ENCODE measurements around the gene PGS1.

Gene PGS1

DNA sequence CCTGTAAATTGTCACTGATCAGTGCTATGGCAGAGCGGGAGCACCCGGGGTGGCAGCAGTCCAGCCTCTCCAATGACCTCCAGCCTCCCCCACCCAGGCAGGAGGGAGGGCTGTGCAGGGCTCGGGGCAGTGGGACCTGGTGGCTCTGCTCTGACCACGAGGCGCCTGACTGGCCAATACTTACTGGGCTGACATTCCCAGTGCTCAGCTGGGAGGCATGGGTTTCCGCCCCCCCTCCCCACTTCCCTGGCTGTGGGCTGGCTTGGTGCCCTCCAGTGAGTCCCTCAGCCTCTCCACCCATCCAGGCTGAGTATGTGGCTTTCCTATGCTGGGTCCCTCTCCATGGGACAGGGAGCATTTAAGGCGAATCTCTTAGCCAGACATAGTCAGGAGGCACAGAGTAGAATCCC is 21.3 kb upstream of the PGS1 start:
- peak overlapping the region; percentile 98 for H3K56ac ChIP-seq (ENCODE audit: low read length)
- no peak overlapping the region for H3K4ac ChIP-seq (ENCODE audit: low read depth, low read length)
- H3K36me3 ChIP-seq (ENCODE audit: control insufficient read depth, insufficient read depth, low read length): peaks cover 11% of the 10 kb centered on the region
- H3K9ac ChIP-seq (ENCODE audit: low read length): peak overlapping the region; percentile 96
- H3K79me1 ChIP-seq (ENCODE audit: low read length): peaks cover 9% of the 10 kb centered on the region
- no peak overlapping the region for H4K8ac ChIP-seq (ENCODE audit: low read depth, low read length)
- H3K27ac ChIP-seq (ENCODE audit: low read depth, low read length): no peak overlapping the region
- H4K5ac ChIP-seq (ENCODE audit: low read length): no peak overlapping the region
- H3K27me3 ChIP-seq (ENCODE audit: insufficient read depth, low read length, poor library complexity): no peaks in the 10 kb centered on the region
- H3K79me2 ChIP-seq (ENCODE audit: control insufficient read depth, insufficient read depth, low read length): peaks cover 37% of the 10 kb centered on the region
- H3K4me1 ChIP-seq (ENCODE audit: control insufficient read depth, low read depth, low read length): peaks cover 26% of the 10 kb centered on the region
- no peak overlapping the region for H2AK5ac ChIP-seq (ENCODE audit: low read length)
- peak overlapping the region; percentile 90 for H3K4me2 ChIP-seq (ENCODE audit: low read length)
- no peak overlapping the region for H2BK120ac ChIP-seq (ENCODE audit: low read depth, low read length)
- no peak overlapping the region for H2BK15ac ChIP-seq (replicated peaks; ENCODE audit: low read depth)
- H2BK5ac ChIP-seq (ENCODE audit: low read length): no peak overlapping the region
- WGBS (ENCODE audit: extremely low coverage, insufficient coverage, low lambda C conversion rate): no CpG with 5 or more reads among the region's 7 CpGs
- peak overlapping the region; percentile 5 for H3K4me3 ChIP-seq (ENCODE audit: low read length)
- no peak overlapping the region for H3K18ac ChIP-seq (ENCODE audit: low read length)
- no peak overlapping the region for H3K23ac ChIP-seq (ENCODE audit: low read length)
- no peak for DNase-seq

DNA sequence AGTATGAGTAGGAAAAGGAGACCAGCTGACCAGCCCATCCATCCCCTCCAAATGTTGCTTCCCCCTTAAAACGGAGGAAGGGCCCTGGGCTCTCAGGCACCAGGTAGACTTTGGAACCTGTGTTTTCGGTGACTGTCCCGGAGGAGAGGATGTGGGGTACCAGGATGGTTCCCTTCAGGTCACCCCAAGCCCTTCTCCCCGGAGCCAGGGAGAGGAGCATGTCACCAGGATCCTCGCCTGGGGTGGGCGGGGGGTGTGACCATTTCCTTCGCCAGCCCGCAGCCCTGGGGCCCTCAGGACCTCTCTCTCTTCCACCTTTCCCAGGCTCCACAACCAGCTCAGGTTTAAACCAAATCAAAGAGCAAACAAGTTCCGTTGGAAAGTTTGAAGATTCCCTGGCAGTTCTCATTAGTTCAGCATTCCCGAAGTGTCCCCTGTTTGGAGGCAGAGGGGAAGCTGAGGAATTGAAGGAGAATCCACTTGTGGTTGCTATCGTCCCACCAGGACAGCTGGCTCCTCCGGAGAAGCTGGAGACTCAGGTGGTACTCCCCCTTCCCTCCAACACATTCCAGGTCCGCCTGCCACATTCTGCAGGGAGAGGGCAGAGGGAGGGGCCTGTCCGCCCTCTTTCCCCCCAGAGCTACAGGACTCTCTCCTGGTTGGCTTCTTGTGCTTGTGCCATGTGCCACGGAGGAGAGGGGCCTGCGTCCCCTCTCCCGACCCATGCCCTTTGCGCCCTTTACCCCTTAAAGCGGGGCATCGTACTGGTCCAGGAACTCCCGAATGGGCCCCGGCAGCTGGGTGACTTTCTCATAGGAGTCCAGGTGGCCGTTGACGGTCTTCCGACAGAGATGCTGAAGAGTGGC is 20.5 kb upstream of the PGS1 start:
- peak; percentile 72 for DNase-seq
- WGBS (ENCODE audit: extremely low coverage, insufficient coverage, low lambda C conversion rate): no CpG with 5 or more reads among the region's 25 CpGs
- H3K4me3 ChIP-seq (ENCODE audit: low read length): peak overlapping the region; percentile 85

DNA sequence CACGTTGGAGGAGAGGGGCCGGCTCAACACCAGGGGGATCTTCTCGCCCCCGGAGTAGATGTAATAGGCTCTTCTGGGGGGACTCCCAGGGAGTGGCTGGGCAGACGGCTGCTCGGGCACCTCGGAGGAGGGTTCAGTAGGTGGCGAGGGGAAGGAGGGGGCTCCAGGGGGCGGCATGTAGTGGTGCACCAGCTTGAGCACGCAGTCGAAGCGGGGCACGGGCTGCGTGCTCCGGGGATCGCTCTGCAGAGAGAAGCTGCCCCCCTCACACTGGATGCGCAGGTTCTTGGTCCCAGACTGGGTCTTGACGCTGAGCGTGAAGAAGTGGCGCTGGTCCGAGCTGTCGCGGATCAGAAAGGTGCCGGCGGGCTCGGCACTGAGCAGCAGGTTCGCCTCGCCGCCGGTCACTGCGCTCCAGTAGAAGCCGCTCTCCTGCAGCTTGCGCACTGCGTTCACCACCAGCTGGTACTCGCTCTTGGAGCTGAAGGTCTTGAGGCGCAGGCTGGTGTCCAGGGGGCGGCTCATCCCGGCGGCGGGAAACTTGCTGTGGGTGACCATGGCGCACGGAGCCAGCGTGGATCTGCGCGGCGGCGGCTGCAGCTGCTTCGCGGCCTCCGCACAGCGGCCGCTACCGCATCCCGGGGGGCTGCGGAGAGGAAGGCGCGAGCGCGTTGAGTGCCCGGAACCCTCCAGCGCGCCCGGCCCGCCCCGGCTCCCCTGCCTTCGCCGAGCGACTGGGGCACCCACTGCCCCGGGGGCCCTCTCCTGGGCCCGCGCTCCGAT is 19.7 kb upstream of the PGS1 start:
- no CpG with 5 or more reads among the region's 72 CpGs for WGBS (ENCODE audit: extremely low coverage, insufficient coverage, low lambda C conversion rate)
- peaks cover 21% of the 10 kb centered on the region for H3K4me1 ChIP-seq (ENCODE audit: control insufficient read depth, low read depth, low read length)
- peak overlapping the region; percentile 96 for H3K9ac ChIP-seq (ENCODE audit: low read length)
- H3K56ac ChIP-seq (ENCODE audit: low read length): peak overlapping the region; percentile 98
- peak overlapping the region; percentile 85 for H3K4me3 ChIP-seq (ENCODE audit: low read length)
- peaks cover 9% of the 10 kb centered on the region for H3K79me1 ChIP-seq (ENCODE audit: low read length)
- peak overlapping the region; percentile 92 for H3K27ac ChIP-seq (ENCODE audit: low read depth, low read length)
- peak overlapping the region; percentile 57 for H3K4ac ChIP-seq (ENCODE audit: low read depth, low read length)
- H3K36me3 ChIP-seq (ENCODE audit: control insufficient read depth, insufficient read depth, low read length): peaks cover 11% of the 10 kb centered on the region
- H2BK15ac ChIP-seq (replicated peaks; ENCODE audit: low read depth): no peak overlapping the region
- H2BK120ac ChIP-seq (ENCODE audit: low read depth, low read length): no peak overlapping the region
- peak overlapping the region; percentile 72 for H3K23ac ChIP-seq (ENCODE audit: low read length)
- H2BK5ac ChIP-seq (ENCODE audit: low read length): peak overlapping the region; percentile 23
- H3K18ac ChIP-seq (ENCODE audit: low read length): peak overlapping the region; percentile 98
- H4K5ac ChIP-seq (ENCODE audit: low read length): no peak overlapping the region
- peaks cover 37% of the 10 kb centered on the region for H3K79me2 ChIP-seq (ENCODE audit: control insufficient read depth, insufficient read depth, low read length)
- H3K27me3 ChIP-seq (ENCODE audit: insufficient read depth, low read length, poor library complexity): no peaks in the 10 kb centered on the region
- no peak overlapping the region for H4K8ac ChIP-seq (ENCODE audit: low read depth, low read length)
- peak overlapping the region; percentile 90 for H3K4me2 ChIP-seq (ENCODE audit: low read length)
- DNase-seq: no peak
- no peak overlapping the region for H2AK5ac ChIP-seq (ENCODE audit: low read length)

More for the DNA sequence above, 20.5 kb upstream of the PGS1 start:
- Histone ChIP-seq H2AK5ac (ENCODE audit: low read length) (no peak overlapping the region), H3K4me1 (ENCODE audit: control insufficient read depth, low read depth, low read length) (peaks cover 24% of the 10 kb centered on the region), H2BK15ac (replicated peaks; ENCODE audit: low read depth) (no peak overlapping the region), H3K18ac (ENCODE audit: low read length) (no peak overlapping the region), H3K4me2 (ENCODE audit: low read length) (peak overlapping the region; percentile 90), H3K36me3 (ENCODE audit: control insufficient read depth, insufficient read depth, low read length) (peaks cover 11% of the 10 kb centered on the region), H3K23ac (ENCODE audit: low read length) (no peak overlapping the region), H2BK120ac (ENCODE audit: low read depth, low read length) (no peak overlapping the region), H3K9ac (ENCODE audit: low read length) (peak overlapping the region; percentile 96), H3K27me3 (ENCODE audit: insufficient read depth, low read length, poor library complexity) (no peaks in the 10 kb centered on the region), H3K56ac (ENCODE audit: low read length) (peak overlapping the region; percentile 98), H3K79me2 (ENCODE audit: control insufficient read depth, insufficient read depth, low read length) (peaks cover 37% of the 10 kb centered on the region), H3K27ac (ENCODE audit: low read depth, low read length) (peak overlapping the region; percentile 4), H2BK5ac (ENCODE audit: low read length) (no peak overlapping the region), H4K8ac (ENCODE audit: low read depth, low read length) (no peak overlapping the region), H4K5ac (ENCODE audit: low read length) (no peak overlapping the region), H3K4ac (ENCODE audit: low read depth, low read length) (no peak overlapping the region), H3K79me1 (ENCODE audit: low read length) (peaks cover 9% of the 10 kb centered on the region)

DNA sequence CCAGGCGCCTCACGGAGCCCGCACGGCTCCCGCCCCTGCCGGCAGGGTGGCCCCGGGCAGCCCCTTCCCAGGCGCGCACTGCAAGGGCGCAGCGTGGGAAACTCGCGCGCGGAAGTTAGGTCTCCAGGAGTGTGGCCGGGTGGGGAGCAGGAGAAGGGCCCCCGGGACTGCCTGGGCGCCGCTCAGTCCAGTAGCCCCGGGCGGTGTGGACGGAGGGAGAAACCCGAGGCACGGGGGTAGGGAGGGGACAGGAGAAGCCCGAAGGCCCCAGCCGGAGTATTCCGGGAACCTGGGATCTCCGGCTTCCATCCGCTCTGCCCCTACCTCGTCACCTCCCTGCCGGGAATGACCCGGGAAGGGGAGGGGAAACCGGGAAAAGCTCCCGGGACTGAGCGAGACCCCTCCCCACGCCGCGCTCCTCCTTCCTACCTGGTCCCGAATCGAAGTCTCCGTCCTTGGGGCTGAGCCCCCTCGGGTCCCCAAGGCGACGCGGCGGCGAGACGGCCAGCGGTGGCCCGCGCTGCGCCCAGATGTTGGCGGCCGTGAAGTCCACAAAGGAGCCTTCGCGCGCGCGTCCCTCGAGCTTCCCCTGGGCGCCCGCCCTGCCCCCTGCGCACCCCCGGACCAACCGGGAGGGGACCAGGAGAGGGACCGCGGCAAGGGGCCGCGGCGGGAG is 19.0 kb upstream of the PGS1 start:
- peak overlapping the region; percentile 98 for H3K18ac ChIP-seq (ENCODE audit: low read length)
- no peak overlapping the region for H4K8ac ChIP-seq (ENCODE audit: low read depth, low read length)
- no CpG with 5 or more reads among the region's 70 CpGs for whole genome bisulfite sequencing (ENCODE audit: extremely low coverage, insufficient coverage, low lambda C conversion rate)
- no peaks in the 10 kb centered on the region for H3K27me3 ChIP-seq (ENCODE audit: insufficient read depth, low read length, poor library complexity)
- peaks cover 11% of the 10 kb centered on the region for H3K36me3 ChIP-seq (ENCODE audit: control insufficient read depth, insufficient read depth, low read length)
- peak overlapping the region; percentile 96 for H3K9ac ChIP-seq (ENCODE audit: low read length)
- no peak overlapping the region for H4K5ac ChIP-seq (ENCODE audit: low read length)
- peaks cover 37% of the 10 kb centered on the region for H3K79me2 ChIP-seq (ENCODE audit: control insufficient read depth, insufficient read depth, low read length)
- H3K4me1 ChIP-seq (ENCODE audit: control insufficient read depth, low read depth, low read length): peaks cover 20% of the 10 kb centered on the region
- DNase-seq: peak; percentile 61
- H3K23ac ChIP-seq (ENCODE audit: low read length): peak overlapping the region; percentile 72
- no peak overlapping the region for H2BK15ac ChIP-seq (replicated peaks; ENCODE audit: low read depth)
- H2BK5ac ChIP-seq (ENCODE audit: low read length): peak overlapping the region; percentile 47
- peak overlapping the region; percentile 8 for H3K4me2 ChIP-seq (ENCODE audit: low read length)
- peak overlapping the region; percentile 85 for H3K4me3 ChIP-seq (ENCODE audit: low read length)
- peak overlapping the region; percentile 98 for H3K56ac ChIP-seq (ENCODE audit: low read length)
- H3K79me1 ChIP-seq (ENCODE audit: low read length): peaks cover 9% of the 10 kb centered on the region
- peak overlapping the region; percentile 57 for H3K4ac ChIP-seq (ENCODE audit: low read depth, low read length)
- no peak overlapping the region for H2AK5ac ChIP-seq (ENCODE audit: low read length)
- H2BK120ac ChIP-seq (ENCODE audit: low read depth, low read length): peak overlapping the region; percentile 40
- peak overlapping the region; percentile 92 for H3K27ac ChIP-seq (ENCODE audit: low read depth, low read length)

DNA sequence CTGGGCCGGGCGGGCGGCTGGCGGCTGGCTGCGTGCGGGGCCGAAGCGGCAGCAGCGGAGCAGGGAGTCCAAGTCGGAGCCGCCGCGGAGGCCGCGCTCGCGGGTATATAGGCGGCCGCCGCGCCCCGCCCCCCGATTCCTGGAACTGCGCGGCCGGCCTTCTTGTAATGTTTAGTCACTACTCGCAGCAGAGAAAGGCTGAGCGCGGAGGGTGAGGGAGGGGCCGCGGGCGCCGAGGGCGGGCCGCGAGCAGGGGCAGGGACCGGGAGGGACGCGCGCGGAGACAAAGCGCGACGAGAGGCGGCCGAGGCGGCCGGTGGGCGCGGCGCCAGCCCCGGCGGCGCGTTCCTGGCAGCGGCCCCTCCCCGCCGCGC is 18.5 kb upstream of the PGS1 start, which contains the start of gene SOCS3:
TSS of gene SOCS3 (minus strand) at position 81 of the 374 bp plus-strand sequence. CDS start 982 bp downstream, outside the sequence.
- Histone ChIP-seq H2BK120ac (ENCODE audit: low read depth, low read length) (peak within 1 kb of the TSS; percentile 85), H3K4ac (ENCODE audit: low read depth, low read length) (peak within 1 kb of the TSS; percentile 92), H4K5ac (ENCODE audit: low read length) (no peak within 1 kb of the TSS), H3K79me1 (ENCODE audit: low read length) (peaks cover 9% of the 10 kb centered on the region), H3K23ac (ENCODE audit: low read length) (peak within 1 kb of the TSS; percentile 72), H2BK15ac (replicated peaks; ENCODE audit: low read depth) (peak within 1 kb of the TSS; percentile 89), H3K18ac (ENCODE audit: low read length) (peak within 1 kb of the TSS; percentile 98), H3K4me3 (ENCODE audit: low read length) (peak within 1 kb of the TSS; percentile 85), H3K27ac (ENCODE audit: low read depth, low read length) (peak within 1 kb of the TSS; percentile 99), H3K9ac (ENCODE audit: low read length) (peak within 1 kb of the TSS; percentile 96), H3K27me3 (ENCODE audit: insufficient read depth, low read length, poor library complexity) (no peaks in the 10 kb centered on the region), H3K4me2 (ENCODE audit: low read length) (peak within 1 kb of the TSS; percentile 90), H3K56ac (ENCODE audit: low read length) (peak within 1 kb of the TSS; percentile 98), H3K4me1 (ENCODE audit: control insufficient read depth, low read depth, low read length) (peaks cover 23% of the 10 kb centered on the region), H3K36me3 (ENCODE audit: control insufficient read depth, insufficient read depth, low read length) (peaks cover 11% of the 10 kb centered on the region), H3K79me2 (ENCODE audit: control insufficient read depth, insufficient read depth, low read length) (peaks cover 37% of the 10 kb centered on the region), H2BK5ac (ENCODE audit: low read length) (peak within 1 kb of the TSS; percentile 76), H4K8ac (ENCODE audit: low read depth, low read length) (no peak within 1 kb of the TSS), H2AK5ac (ENCODE audit: low read length) (no peak within 1 kb of the TSS)
- no CpG with 5 or more reads among the region's 59 CpGs for WGBS (ENCODE audit: extremely low coverage, insufficient coverage, low lambda C conversion rate)
- DNase-seq: peak; percentile 99
